Spinal cord (tissue), 10 donors: ENCODE results near the gene EGFL7. TPM values are rescaled to one million over a fixed set of nuclear protein-coding genes. Genes with fewer than 3 reads are reported as not detected.
A peak's percentile ranks its signal among the peaks of the same experiment; 100 is the strongest.

Experiments used
- DNase-seq, 6 donors: peaks; one replicate each; pipeline versions ENCODE4 v3.0.0 to v3.0.0-alpha.2; 2013 to 2015; ENCODE audit warnings: low spot score in 6 of 6, low read depth in 4 of 6
- H3K27ac ChIP-seq: one replicate; pipeline ENCODE4 v1.5.1; 2013; ENCODE audit warnings: low read depth, low read length, control low read depth
- H3K27me3 ChIP-seq: one replicate; pipeline ENCODE4 v1.6.1; 2013; ENCODE audit warnings: low read length; ENCODE audit not compliant: control insufficient read depth, insufficient read depth
- H3K36me3 ChIP-seq: one replicate; pipeline ENCODE4 v1.6.1; 2013; ENCODE audit warnings: low read length; ENCODE audit not compliant: control insufficient read depth, insufficient read depth
- H3K4me1 ChIP-seq: one replicate; pipeline ENCODE4 v1.6.1; 2013; ENCODE audit warnings: low read length; ENCODE audit not compliant: control insufficient read depth, insufficient read depth
- H3K4me3 ChIP-seq: one replicate; pipeline ENCODE4 v1.5.1; 2013; ENCODE audit warnings: low read depth, low read length, control low read depth
- H3K9me3 ChIP-seq: one replicate; pipeline ENCODE4 v1.6.1; 2013; ENCODE audit warnings: low read length; ENCODE audit not compliant: control insufficient read depth, insufficient read depth
- WGBS: methylation state at CpG from one replicate; pipeline ENCODE4 v1.1.5; 2013; ENCODE audit warnings: missing lambda C conversion rate; ENCODE audit not compliant: insufficient coverage; 5-methylcytosine and 5-hydroxymethylcytosine counted together
- polyA plus RNA-seq, 2 donors: library from polyadenylated mRNA; unstranded; fragments of 120-200 nt; gene quantifications; one replicate each; pipeline ENCODE4 v1.2.1, GENCODE V29; 2013; ENCODE audit not compliant: insufficient read length in 2 of 2
- total RNA-seq, 2 donors: library from RNA; depleted of rRNA in 1 of 2; stranded (reverse); fragments of 120-200 nt in 1 of 2; fragments of >200 nt in 1 of 2; gene quantifications; one replicate each; pipeline versions ENCODE4 v1.2.3 to v1.2.4, GENCODE V29; 2013 to 2014
- donor health status: healthy.

The EGFL7 gene
- total and polyA plus RNA-seq, 4 donors: 21.9 to 93.5 (median 52.1) TPM

GRCh38 chr9:136623842-136624183, 38.9 kb upstream of the EGFL7 start:
- Histone ChIP-seq H3K27me3 (no peaks in the 10 kb centered on the region), H3K4me1 (peaks cover 86% of the 10 kb centered on the region), H3K9me3 (no peaks in the 10 kb centered on the region), H3K4me3 (no peak overlapping the region), H3K36me3 (peaks cover 9% of the 10 kb centered on the region), H3K27ac (no peak overlapping the region)
- WGBS: 80% methylated on average over 13 of the region's 13 CpGs
- DNase-seq: no peak

GRCh38 chr9:136624184-136624951, 38.3 kb upstream of the EGFL7 start:
- no peak for DNase-seq
- WGBS: 87% methylated on average over 16 of the region's 16 CpGs
- H3K9me3 ChIP-seq: no peaks in the 10 kb centered on the region
- H3K4me3 ChIP-seq: no peak overlapping the region
- peaks cover 83% of the 10 kb centered on the region for H3K4me1 ChIP-seq
- H3K36me3 ChIP-seq: peaks cover 10% of the 10 kb centered on the region
- no peak overlapping the region for H3K27ac ChIP-seq
- no peaks in the 10 kb centered on the region for H3K27me3 ChIP-seq

- Histone ChIP-seq H3K27ac (peak overlapping the region; percentile 3), H3K9me3 (no peaks in the 10 kb centered on the region), H3K4me1 (peaks cover 82% of the 10 kb centered on the region), H3K4me3 (no peak overlapping the region), H3K36me3 (peaks cover 8% of the 10 kb centered on the region), H3K27me3 (no peaks in the 10 kb centered on the region)
- 29% methylated on average over 19 of the region's 19 CpGs for WGBS
- peak in 3 of 6 donors; percentile 42 to 80 (median 76) for DNase-seq
Observed at GRCh38 chr9:136625101-136626065, 37.3 kb upstream of the EGFL7 start.

- no peak overlapping the region for H3K4me3 ChIP-seq
- no peaks in the 10 kb centered on the region for H3K9me3 ChIP-seq
- no peaks in the 10 kb centered on the region for H3K27me3 ChIP-seq
- H3K27ac ChIP-seq: no peak overlapping the region
- peaks cover 6% of the 10 kb centered on the region for H3K36me3 ChIP-seq
- DNase-seq: no peak
- peaks cover 83% of the 10 kb centered on the region for H3K4me1 ChIP-seq
- 75% methylated on average over 15 of the region's 30 CpGs for WGBS
Observed at GRCh38 chr9:136626066-136626725, 36.5 kb upstream of the EGFL7 start.

GRCh38 chr9:136626740-136627642, 35.7 kb upstream of the EGFL7 start:
- H3K36me3 ChIP-seq: peaks cover 3% of the 10 kb centered on the region
- no peaks in the 10 kb centered on the region for H3K27me3 ChIP-seq
- H3K4me1 ChIP-seq: peaks cover 81% of the 10 kb centered on the region
- H3K9me3 ChIP-seq: no peaks in the 10 kb centered on the region
- H3K4me3 ChIP-seq: no peak overlapping the region
- 63% methylated on average over 22 of the region's 25 CpGs for WGBS
- peak in 1 of 6 donors; percentile 15 for DNase-seq
- no peak overlapping the region for H3K27ac ChIP-seq

GRCh38 chr9:136627703-136628102, 35.0 kb upstream of the EGFL7 start:
- WGBS: 90% methylated on average over 6 of the region's 17 CpGs
- H3K27me3 ChIP-seq: no peaks in the 10 kb centered on the region
- H3K4me1 ChIP-seq: peaks cover 77% of the 10 kb centered on the region
- H3K27ac ChIP-seq: no peak overlapping the region
- H3K9me3 ChIP-seq: no peaks in the 10 kb centered on the region
- H3K36me3 ChIP-seq: peaks cover 3% of the 10 kb centered on the region
- no peak overlapping the region for H3K4me3 ChIP-seq
- no peak for DNase-seq

GRCh38 chr9:136628268-136628667, 34.4 kb upstream of the EGFL7 start:
- H3K27me3 ChIP-seq: no peaks in the 10 kb centered on the region
- H3K4me3 ChIP-seq: no peak overlapping the region
- H3K4me1 ChIP-seq: peaks cover 71% of the 10 kb centered on the region
- WGBS: 63% methylated on average over 26 of the region's 26 CpGs
- no peak for DNase-seq
- no peak overlapping the region for H3K27ac ChIP-seq
- no peaks in the 10 kb centered on the region for H3K9me3 ChIP-seq
- H3K36me3 ChIP-seq: peaks cover 3% of the 10 kb centered on the region

GRCh38 chr9:136629001-136629878, 33.5 kb upstream of the EGFL7 start:
- WGBS: 74% methylated on average over 20 of the region's 22 CpGs
- Histone ChIP-seq H3K9me3 (no peaks in the 10 kb centered on the region), H3K36me3 (peaks cover 3% of the 10 kb centered on the region), H3K27me3 (no peaks in the 10 kb centered on the region), H3K27ac (no peak overlapping the region), H3K4me3 (no peak overlapping the region), H3K4me1 (peaks cover 62% of the 10 kb centered on the region)
- no peak for DNase-seq
